Measurements from ENCODE around the gene FGD3.
"Not testable (repeated sequence)": the region's sequence is repeated elsewhere in the genome, so short reads cannot be mapped to it uniquely, and the experiment has no call there.

FGD3 gene, protein sequence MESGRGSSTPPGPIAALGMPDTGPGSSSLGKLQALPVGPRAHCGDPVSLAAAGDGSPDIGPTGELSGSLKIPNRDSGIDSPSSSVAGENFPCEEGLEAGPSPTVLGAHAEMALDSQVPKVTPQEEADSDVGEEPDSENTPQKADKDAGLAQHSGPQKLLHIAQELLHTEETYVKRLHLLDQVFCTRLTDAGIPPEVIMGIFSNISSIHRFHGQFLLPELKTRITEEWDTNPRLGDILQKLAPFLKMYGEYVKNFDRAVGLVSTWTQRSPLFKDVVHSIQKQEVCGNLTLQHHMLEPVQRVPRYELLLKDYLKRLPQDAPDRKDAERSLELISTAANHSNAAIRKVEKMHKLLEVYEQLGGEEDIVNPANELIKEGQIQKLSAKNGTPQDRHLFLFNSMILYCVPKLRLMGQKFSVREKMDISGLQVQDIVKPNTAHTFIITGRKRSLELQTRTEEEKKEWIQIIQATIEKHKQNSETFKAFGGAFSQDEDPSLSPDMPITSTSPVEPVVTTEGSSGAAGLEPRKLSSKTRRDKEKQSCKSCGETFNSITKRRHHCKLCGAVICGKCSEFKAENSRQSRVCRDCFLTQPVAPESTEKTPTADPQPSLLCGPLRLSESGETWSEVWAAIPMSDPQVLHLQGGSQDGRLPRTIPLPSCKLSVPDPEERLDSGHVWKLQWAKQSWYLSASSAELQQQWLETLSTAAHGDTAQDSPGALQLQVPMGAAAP

GRCh38 chr9:92947268-92948037 is at the start of gene FGD3:
TSS of gene FGD3 (plus strand) at chr9:92947523. CDS start at chr9:92976257, 28,734 bp downstream.
- no peak for DNase-seq

GRCh38 chr9:92905137-92905536 is 42.2 kb upstream of the FGD3 start:
- DNase-seq = not testable (repeated sequence)

DNA sequence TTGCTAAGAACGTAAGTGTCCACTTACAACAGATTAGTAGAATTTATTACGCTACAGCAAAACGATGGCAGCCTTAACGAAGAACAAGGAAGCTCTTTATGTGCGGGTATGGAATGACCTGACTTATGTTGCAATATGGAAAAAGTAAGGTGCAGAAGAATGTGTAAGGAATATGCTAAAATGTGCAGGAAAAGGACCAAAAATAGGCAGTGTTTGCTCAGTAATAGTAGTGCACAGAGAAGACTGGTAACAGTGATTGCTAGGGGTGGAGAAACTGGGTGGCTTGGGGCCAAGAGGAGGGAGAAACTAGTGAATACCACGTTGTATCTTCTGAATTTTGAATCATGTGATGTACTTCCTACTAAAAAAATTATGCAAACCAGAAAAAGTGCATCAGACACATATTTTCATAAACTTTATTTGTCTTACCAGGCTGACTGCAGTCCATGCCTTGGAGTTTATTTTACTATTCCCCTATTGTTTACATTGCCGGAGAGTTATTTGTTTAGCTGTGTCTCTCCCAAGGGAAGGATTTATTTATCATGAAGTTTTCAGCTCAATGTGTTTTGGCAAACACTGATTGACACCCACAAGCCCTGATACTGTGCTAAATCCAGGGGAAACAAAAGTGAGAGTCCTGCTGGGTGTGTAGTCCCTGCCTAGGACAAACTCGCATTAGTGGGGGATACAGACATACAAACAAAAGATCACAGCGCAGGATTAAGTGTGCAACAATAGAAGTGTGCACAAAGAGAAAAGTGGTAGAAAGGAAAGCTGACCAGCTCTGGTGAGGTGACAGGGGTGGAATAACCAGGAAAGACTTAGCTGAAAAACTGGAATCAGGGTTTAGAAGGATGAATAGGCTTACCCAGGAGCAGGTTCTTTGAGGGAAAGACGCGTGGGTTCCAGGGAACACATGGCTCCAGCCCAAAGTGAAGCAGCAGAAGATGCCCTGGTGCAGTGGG is 35.5 kb upstream of the FGD3 start:
- no peak for DNase-seq

GRCh38 chr9:92917176-92917800 is 30.0 kb upstream of the FGD3 start:
- DNase-seq = no peak

DNA sequence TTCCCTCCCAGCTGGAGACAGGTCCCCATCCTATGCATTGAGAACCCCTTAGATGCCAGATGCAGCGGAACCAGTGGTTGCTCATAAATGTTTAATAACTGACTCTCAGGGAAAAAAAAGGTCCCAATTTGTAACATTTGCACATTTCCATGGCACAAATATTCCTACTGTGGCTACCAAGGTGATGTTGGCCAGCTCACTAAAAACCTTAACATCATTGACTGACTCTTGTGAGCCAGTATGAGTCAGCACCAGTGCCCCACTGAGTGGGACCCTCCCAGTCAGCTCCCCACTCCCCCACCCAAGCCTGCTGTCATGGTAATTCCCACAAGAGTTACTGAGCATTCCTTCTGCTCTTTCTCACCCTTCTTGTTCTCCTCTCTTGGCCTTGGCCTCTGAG is 26.9 kb upstream of the FGD3 start:
- DNase-seq = no peak

- no peak for DNase-seq
These were observed 15.7 kb upstream of the FGD3 start for GRCh38 chr9:92931606-92932005.

GRCh38 chr9:92934321-92934720 is 13.0 kb upstream of the FGD3 start:
- DNase-seq = no peak

- DNase-seq = no peak
These were observed 9.3 kb upstream of the FGD3 start for GRCh38 chr9:92938025-92938424.

DNA sequence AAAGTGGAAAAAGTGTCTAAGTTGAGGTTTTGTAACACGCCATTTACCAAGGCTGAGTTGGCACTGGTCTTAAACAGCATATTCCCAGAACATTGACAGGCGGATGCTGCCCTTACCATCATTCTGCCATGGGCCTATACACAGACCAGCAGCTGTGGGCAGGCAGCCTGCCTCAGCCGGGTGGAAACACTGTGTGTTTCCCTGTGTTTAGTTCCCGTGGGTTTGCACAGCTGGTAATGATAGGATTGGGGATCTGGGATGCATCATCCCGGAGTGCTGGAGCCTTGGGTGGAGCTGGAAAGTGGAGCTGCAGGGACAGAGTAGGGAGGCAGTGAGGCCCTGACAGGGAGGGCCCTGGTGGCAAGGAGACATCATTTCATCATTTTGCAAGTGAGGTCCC is 5.5 kb upstream of the FGD3 start:
- no peak for DNase-seq

DNA sequence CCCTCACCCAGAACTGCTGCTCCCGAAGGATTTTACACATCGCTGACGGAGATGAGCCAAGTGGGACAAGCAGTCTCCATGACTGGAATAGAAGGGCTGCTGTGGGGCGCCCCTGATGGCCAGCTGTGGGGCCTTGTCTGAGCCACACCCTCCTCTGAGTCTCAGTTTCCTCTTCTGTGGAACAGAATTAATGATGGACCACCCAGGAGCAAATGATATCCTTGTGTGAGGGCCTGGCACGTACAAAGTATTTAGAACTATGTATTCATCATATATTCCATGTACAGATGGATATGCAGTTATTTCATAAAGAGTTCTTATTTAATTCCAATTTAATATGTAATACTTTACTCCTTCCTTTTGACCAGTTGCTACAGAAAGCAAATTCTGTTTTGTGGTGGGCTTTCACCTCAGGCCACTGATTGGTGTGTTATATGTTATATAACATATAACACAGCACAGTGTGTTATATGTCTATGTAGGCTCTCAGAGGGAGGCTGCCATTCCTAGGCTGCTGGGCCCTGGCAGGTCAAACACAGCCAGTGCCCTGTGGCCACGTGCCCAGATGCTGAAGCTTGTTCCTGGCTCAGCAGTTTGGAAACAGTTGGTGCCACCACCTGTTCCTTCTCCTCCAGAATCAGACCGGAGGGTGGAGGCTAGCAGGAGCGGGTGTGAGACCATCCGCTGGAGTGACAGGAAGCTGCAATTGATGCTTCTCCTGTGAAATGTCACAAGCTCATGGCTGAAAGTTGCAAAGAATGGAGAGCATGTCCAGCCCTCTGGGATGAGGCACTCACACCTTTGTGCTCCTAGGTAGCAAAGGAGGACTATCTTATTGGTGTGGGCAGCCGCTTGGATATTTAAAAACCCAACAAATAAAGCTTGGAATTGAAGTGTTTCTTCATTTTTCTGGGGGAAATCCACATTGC is 4.4 kb upstream of the FGD3 start:
- DNase-seq = no peak

DNA sequence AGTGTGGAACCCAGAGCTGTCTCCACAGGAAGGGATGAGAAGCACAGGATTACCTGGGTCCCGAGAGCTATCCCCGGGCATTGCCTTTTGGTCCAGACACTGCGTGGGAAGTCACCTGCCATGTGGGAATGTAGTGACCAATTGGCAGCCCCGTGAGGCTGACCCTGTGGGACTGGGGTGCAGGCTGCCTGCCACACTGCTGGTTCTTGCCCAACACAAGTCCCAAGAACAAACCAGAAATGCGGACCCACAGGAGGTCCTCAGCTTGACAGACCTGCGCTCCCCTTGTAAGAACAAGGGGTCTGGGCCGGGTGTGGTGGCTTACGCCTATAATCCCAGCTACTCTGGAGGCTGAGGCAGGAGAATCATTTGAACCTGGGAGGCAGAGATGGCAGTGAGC is 2.4 kb upstream of the FGD3 start:
- no peak for DNase-seq

- DNase-seq = no peak
These were observed 1.5 kb upstream of the FGD3 start for GRCh38 chr9:92945796-92946195.

- no peak for DNase-seq
These were observed 763 bp downstream of the FGD3 start for GRCh38 chr9:92948038-92948534.

- no peak for DNase-seq
These were observed 1.3 kb downstream of the FGD3 start for GRCh38 chr9:92948632-92949031.

GRCh38 chr9:92949266-92949982 is 2.1 kb downstream of the FGD3 start:
- no peak for DNase-seq

DNA sequence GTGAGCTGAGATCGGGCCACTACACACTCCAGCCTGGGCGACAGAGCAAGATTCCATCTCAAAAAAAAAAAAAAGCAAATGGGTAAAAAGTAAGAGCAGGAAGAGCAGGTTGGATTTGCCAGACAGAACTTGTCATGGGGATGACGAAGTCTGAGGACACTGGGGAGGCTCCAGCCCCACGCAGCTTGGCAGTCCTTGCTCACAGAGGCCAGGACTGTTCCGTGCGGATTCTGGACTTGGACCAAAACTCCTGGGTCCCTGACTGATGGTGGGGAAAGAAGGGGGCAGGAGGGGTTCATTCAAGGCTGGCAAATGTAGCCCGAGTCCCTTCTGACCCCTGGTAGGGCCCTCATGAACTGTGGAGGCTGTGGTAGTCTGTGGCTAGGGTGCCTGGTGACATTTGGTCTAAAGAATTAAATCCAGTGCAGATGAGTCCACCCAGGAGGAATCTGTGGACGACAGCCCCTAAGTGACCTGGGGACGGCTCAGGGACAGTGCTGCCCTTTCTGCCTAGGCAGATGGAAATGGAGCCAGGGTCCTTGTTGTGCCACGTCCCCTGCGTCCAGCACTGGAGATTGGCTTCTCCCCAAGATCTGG is 3.1 kb downstream of the FGD3 start:
- DNase-seq = no peak

GRCh38 chr9:92952906-92953610 is 5.7 kb downstream of the FGD3 start:
- no peak for DNase-seq

DNA sequence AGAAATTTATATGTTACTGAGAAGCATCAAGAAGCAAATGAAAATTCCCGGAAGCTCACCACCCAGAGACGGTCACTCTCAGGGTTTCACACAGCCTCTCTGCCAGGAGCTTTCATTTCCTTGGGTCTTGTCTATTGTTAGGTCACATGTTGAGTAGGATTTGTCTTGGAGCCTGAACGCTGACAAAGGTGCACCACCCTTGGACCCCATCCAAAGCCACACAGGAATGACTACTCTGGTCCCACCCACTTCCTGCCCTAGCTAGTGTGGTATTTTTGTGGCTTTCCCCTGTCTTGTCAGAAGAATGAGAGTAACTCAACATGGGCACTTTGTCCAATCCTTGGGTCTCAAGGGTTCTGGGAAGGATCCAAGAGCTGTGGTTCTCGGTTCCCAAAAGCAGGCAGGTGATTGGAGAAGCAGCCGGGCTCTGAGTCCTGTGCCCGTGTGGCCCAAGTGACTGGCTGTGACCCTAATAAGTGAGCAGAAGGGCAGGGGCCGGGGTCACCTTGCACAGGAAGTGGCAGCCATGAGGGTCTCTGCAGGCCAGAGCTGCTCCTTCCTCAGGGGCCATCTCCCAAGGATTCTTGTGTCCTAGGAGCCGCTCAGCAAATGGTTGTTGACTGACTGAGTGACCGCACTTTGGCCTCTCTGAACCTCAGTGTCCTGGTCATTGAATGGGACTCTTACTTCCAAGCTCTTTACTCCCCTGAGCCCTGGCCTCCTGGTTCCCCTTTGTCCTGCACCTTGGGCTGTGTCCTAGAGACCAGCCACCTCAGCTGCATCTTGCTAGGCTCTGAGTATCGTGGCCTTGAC is 6.9 kb downstream of the FGD3 start:
- DNase-seq = no peak
